HG02678 (cell line): ENCODE data around the gene CNTN5.

Experiments used
- ATAC-seq: cut with Tn5 transposase; IDR thresholded peaks from one replicate; pipeline ENCODE4 v1.9.1; 2021; ENCODE audit warnings: mild to moderate bottlenecking, moderate library complexity; ENCODE audit not compliant: unreplicated experiment

The CNTN5 gene

DNA sequence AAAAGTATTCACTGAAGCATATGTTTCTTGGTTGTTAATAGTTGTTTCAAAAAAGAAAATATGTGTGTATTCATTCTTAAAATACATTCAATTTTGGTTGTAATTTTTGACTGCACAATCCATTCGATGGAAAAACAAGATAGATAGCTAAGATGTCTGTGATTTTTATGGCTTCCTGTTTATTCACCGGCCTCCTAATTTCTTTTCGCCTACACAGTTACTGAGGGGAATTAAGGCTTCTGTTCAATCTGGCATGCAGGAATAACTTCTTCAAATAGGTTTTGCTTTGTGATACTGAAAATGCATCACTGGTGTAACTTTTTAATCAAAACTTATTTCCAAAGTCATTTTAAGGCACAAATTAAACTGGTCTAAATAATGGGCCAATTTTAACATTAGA, 1375.5 kb downstream of the CNTN5 start:
- ATAC-seq, result no peak

GRCh38 chr11:100397401-100397800, 1376.7 kb downstream of the CNTN5 start:
- no peak for ATAC-seq

- ATAC-seq, result no peak
Measured at GRCh38 chr11:100403816-100404215, 1383.1 kb downstream of the CNTN5 start.

- no peak for ATAC-seq
Measured at GRCh38 chr11:100404907-100405306, 1384.2 kb downstream of the CNTN5 start.
